Right lobe of liver (tissue), 6 donors: ENCODE measurements around the gene EPHA2. TPM values are rescaled to one million over a fixed set of nuclear protein-coding genes. Genes with fewer than 3 reads are reported as not detected.

Experiments used
- ATAC-seq, 4 donors: fragments of 200-7000 bp; cut with Tn5 transposase; one replicate each; pipeline ENCODE4 v1.9.1; 2020; ENCODE audit warnings: mild to moderate bottlenecking in 4 of 4, moderate library complexity in 4 of 4
- DNase-seq, 3 donors: peaks; one replicate each; pipeline ENCODE4 v3.0.0-alpha.2; 2020
- H3K27ac ChIP-seq, 3 donors: fragments of 200-600 bp; one replicate each; pipeline ENCODE4 v1.8.0; 2022
- H3K27me3 ChIP-seq, 2 donors: fragments of 200-600 bp; one replicate each; pipeline ENCODE4 v1.8.0; 2022
- H3K36me3 ChIP-seq, 4 donors: fragments of 200-600 bp; sonication (generic) in 1 of 4; one replicate each; pipeline versions ENCODE4 v1.5.1 to v1.8.0; 2017 to 2022; ENCODE audit warnings: control low read depth in 1 of 4
- H3K4me1 ChIP-seq, 4 donors: fragments of 200-600 bp; sonication (generic) in 1 of 4; one replicate each; pipeline versions ENCODE4 v1.5.1 to v1.8.0; 2017 to 2022; ENCODE audit warnings: control low read depth in 1 of 4
- H3K4me3 ChIP-seq, 3 donors: fragments of 200-600 bp; one replicate each; pipeline ENCODE4 v1.8.0; 2022
- H3K9me3 ChIP-seq, 4 donors: fragments of 200-600 bp; sonication (generic) in 1 of 4; one replicate each; pipeline versions ENCODE4 v1.5.1 to v1.8.0; 2017 to 2022; ENCODE audit warnings: control low read depth in 1 of 4
- POLR2A ChIP-seq: fragments of 450-650 bp; IDR thresholded peaks from one replicate; pipeline ENCODE4 v1.6.1; 2017; ENCODE audit warnings: antibody characterized with exemption, mild to moderate bottlenecking
- WGBS: methylation state at CpG from one replicate; pipeline ENCODE4 v1.1.6; 2018; ENCODE audit warnings: low coverage, low lambda C conversion rate; ENCODE audit not compliant: insufficient coverage; ENCODE audit errors: missing lambda C conversion rate; 5-methylcytosine and 5-hydroxymethylcytosine counted together
- intact Hi-C, 2 donors: fragments of 100-400 bp; cut with DNase I; formaldehyde crosslinking; loops; one replicate each; pipeline versions ENCODE4 v1.11.2 to v1.14.1; 2022
- total RNA-seq, 6 experiments: library from RNA; depleted of rRNA in 2 of 6; stranded (reverse); fragments of >200 nt in 2 of 6; fragmentation: NEBNext Ultra II Directional in 3 of 6; extraction: Animal tissue kit (Norgen Biotek cat#: 25700) in 3 of 6; gene quantifications; one replicate each; pipeline versions ENCODE4 v1.1.0 to v1.2.4, GENCODE V29; 2016 to 2023
- TF ChIP-seq, protein P1 (sequence below), 4 donors: fragments of 200-600 bp in 3 of 4; fragments of 450-650 bp in 1 of 4; IDR thresholded peaks; one replicate each; pipeline versions ENCODE4 v1.5.1 to v1.8.0; 2016 to 2022; ENCODE audit warnings: antibody characterized with exemption in 4 of 4, mild to moderate bottlenecking in 2 of 4
- donor health status: DM: no; HTN: yes; CAD: no.
- donor health status: DM: no; HTN: no; CAD: no.
- donor health status: DM: no; HTN: no; CAD: no.
- donor health status: DM: no; HTN: yes; CAD: no.
- donor health status: DM: no; HTN: yes; CAD: no.

EPHA2 gene
- total RNA-seq, 6 experiments from 2014 or later = 6.0 to 14.7 (median 10.8) TPM

- no peak for TF ChIP-seq POLR2A
- TF ChIP-seq, protein P1, sequence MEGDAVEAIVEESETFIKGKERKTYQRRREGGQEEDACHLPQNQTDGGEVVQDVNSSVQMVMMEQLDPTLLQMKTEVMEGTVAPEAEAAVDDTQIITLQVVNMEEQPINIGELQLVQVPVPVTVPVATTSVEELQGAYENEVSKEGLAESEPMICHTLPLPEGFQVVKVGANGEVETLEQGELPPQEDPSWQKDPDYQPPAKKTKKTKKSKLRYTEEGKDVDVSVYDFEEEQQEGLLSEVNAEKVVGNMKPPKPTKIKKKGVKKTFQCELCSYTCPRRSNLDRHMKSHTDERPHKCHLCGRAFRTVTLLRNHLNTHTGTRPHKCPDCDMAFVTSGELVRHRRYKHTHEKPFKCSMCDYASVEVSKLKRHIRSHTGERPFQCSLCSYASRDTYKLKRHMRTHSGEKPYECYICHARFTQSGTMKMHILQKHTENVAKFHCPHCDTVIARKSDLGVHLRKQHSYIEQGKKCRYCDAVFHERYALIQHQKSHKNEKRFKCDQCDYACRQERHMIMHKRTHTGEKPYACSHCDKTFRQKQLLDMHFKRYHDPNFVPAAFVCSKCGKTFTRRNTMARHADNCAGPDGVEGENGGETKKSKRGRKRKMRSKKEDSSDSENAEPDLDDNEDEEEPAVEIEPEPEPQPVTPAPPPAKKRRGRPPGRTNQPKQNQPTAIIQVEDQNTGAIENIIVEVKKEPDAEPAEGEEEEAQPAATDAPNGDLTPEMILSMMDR (IDR thresholded peaks at IDR 0.05) = no peak
- 100% methylated on average over 1 of the region's 28 CpGs for WGBS
- ATAC-seq = peak in 1 of 4 donors; percentile 22
- peaks cover 7 to 70% (median 37%) of the 10 kb centered on the region in 4 donors for H3K36me3 ChIP-seq
- H3K27me3 ChIP-seq = no peaks in the 10 kb centered on the region
- H3K4me1 ChIP-seq = no peaks in the 10 kb centered on the region
- no peak overlapping the region for H3K27ac ChIP-seq
- no peak for DNase-seq
- H3K9me3 ChIP-seq = no peaks in the 10 kb centered on the region
- intact Hi-C loops = no loop called here
- no peak overlapping the region for H3K4me3 ChIP-seq
Observed at GRCh38 chr1:16131636-16132324, 24.1 kb downstream of the EPHA2 start.

DNA sequence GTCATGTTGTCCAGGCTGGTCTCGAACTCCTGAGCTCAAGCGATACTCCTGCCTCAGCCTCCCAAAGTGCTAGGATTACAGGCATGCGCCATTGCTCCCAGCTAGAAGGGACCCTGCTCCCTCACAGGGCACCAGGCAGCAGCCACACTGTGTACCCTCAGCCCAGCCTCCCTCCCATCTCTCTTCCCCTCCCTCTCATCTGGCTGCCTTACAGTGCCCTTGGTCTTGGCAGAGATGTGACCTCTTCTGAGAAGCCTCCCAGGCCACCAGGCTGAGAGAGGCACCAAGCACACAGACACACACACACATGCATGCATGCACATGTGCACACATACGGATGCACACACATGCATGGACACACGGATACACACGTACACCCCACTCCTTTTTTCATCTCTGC, 25.0 kb downstream of the EPHA2 start:
- TF ChIP-seq, protein P1 (IDR thresholded peaks at IDR 0.05) = no peak
- no peak for TF ChIP-seq POLR2A

GRCh38 chr1:16129921-16130543, 25.8 kb downstream of the EPHA2 start:
- WGBS = 89% methylated on average over 3 of the region's 16 CpGs

More for the DNA sequence above, 25.0 kb downstream of the EPHA2 start:
- intact Hi-C loops = no loop called here
- Histone ChIP-seq H3K9me3 (no peaks in the 10 kb centered on the region), H3K4me3 (no peak overlapping the region), H3K27me3 (no peaks in the 10 kb centered on the region), H3K27ac (no peak overlapping the region), H3K4me1 (no peaks in the 10 kb centered on the region), H3K36me3 (peaks cover 7 to 67% (median 38%) of the 10 kb centered on the region in 4 donors)
- DNase-seq (no peak), ATAC-seq (no peak)
- WGBS = 92% methylated on average over 4 of the region's 6 CpGs

GRCh38 chr1:16129316-16129715, 26.6 kb downstream of the EPHA2 start:
- ATAC-seq = no peak
- Histone ChIP-seq H3K27me3 (no peaks in the 10 kb centered on the region), H3K9me3 (no peaks in the 10 kb centered on the region), H3K36me3 (peaks cover 6 to 60% (median 31%) of the 10 kb centered on the region in 4 donors), H3K4me1 (no peaks in the 10 kb centered on the region), H3K27ac (no peak overlapping the region), H3K4me3 (no peak overlapping the region)
- intact Hi-C loops = no loop called here
- no CpG with 5 or more reads among the region's 19 CpGs for WGBS
- no peak for DNase-seq
- no peak for TF ChIP-seq POLR2A
- TF ChIP-seq, protein P1 (IDR thresholded peaks at IDR 0.05) = no peak

More at GRCh38 chr1:16129921-16130543, 25.8 kb downstream of the EPHA2 start:
- H3K9me3 ChIP-seq = no peaks in the 10 kb centered on the region
- no peak overlapping the region for H3K27ac ChIP-seq
- no peaks in the 10 kb centered on the region for H3K4me1 ChIP-seq
- H3K36me3 ChIP-seq = peaks cover 7 to 60% (median 34%) of the 10 kb centered on the region in 4 donors
- DNase-seq (no peak), ATAC-seq (no peak)
- TF ChIP-seq, protein P1 (IDR thresholded peaks at IDR 0.05) = no peak
- TF ChIP-seq POLR2A = no peak
- no peak overlapping the region for H3K4me3 ChIP-seq
- intact Hi-C loops = no loop called here
- H3K27me3 ChIP-seq = no peaks in the 10 kb centered on the region
